CD14-positive monocyte (primary cell): Measurements from ENCODE around the gene WDR45B. TPM values are rescaled to one million over a fixed set of nuclear protein-coding genes. Genes with fewer than 3 reads are reported as not detected.

Source experiments
- DNase-seq, 3 donors: peaks; one replicate each; pipeline ENCODE4 v3.0.0-alpha.2; 2011 to 2022
- H2AFZ ChIP-seq: 2 replicates; pipeline ENCODE4 v1.6.0; 2012; ENCODE audit warnings: mild to moderate bottlenecking, low read depth, low read length, inconsistent platforms; ENCODE audit not compliant: insufficient read depth, poor library complexity, severe bottlenecking
- H3K27ac ChIP-seq, 2 donors: 1 replicate in 1 of 2; 2 replicates in 1 of 2; pipeline ENCODE4 v1.5.1; 2012 to 2013; ENCODE audit warnings: low read length in 2 of 2, control low read depth in 1 of 2, inconsistent platforms in 1 of 2, low read depth in 1 of 2, mild to moderate bottlenecking in 1 of 2
- H3K27me3 ChIP-seq, 2 donors: one replicate each; pipeline versions ENCODE4 v1.6.0 to v1.6.1; 2011 to 2013; ENCODE audit warnings: low read length in 2 of 2; ENCODE audit not compliant: control insufficient read depth in 2 of 2, insufficient read depth in 2 of 2
- H3K36me3 ChIP-seq, 2 donors: replicated peaks in 1 of 2; 1 replicate in 1 of 2; 2 replicates in 1 of 2; pipeline versions ENCODE4 v1.5.1 to v1.6.1; 2012 to 2013; ENCODE audit warnings: low read length in 2 of 2, control low read depth in 1 of 2, inconsistent platforms in 1 of 2, mild to moderate bottlenecking in 1 of 2; ENCODE audit not compliant: insufficient read depth in 2 of 2, control insufficient read depth in 1 of 2
- H3K4me1 ChIP-seq, 2 donors: 1 replicate in 1 of 2; 2 replicates in 1 of 2; pipeline versions ENCODE4 v1.5.1 to v1.6.1; 2012 to 2013; ENCODE audit warnings: low read length in 2 of 2, control low read depth in 1 of 2, inconsistent platforms in 1 of 2, mild to moderate bottlenecking in 1 of 2, moderate library complexity in 1 of 2; ENCODE audit not compliant: insufficient read depth in 2 of 2, control insufficient read depth in 1 of 2
- H3K4me2 ChIP-seq: replicated peaks from 2 replicates; pipeline ENCODE3; 2012; ENCODE audit warnings: low read length, moderate library complexity, mild to moderate bottlenecking; ENCODE audit not compliant: poor library complexity, severe bottlenecking; ENCODE audit errors: extremely low read depth
- H3K4me3 ChIP-seq, 3 experiments: fragments of 200-600 bp in 1 of 3; sonication (generic) in 1 of 3; replicated peaks in 1 of 3; 1 replicate in 2 of 3; 2 replicates in 1 of 3; pipeline ENCODE4 v1.5.1; 2011 to 2013; ENCODE audit warnings: low read length in 3 of 3, mild to moderate bottlenecking in 3 of 3, control low read depth in 2 of 3, low read depth in 2 of 3, inconsistent platforms in 1 of 3, moderate library complexity in 1 of 3
- H3K79me2 ChIP-seq: 2 replicates; pipeline ENCODE4 v1.6.0; 2012; ENCODE audit warnings: mild to moderate bottlenecking, control low read depth, inconsistent platforms, low read length, moderate library complexity; ENCODE audit not compliant: insufficient read depth
- H3K9ac ChIP-seq: 2 replicates; pipeline ENCODE4 v1.6.0; 2017; ENCODE audit warnings: low read length, mild to moderate bottlenecking; ENCODE audit not compliant: insufficient read depth, poor library complexity, severe bottlenecking
- H3K9me3 ChIP-seq, 2 donors: replicated peaks in 1 of 2; 1 replicate in 1 of 2; 2 replicates in 1 of 2; pipeline versions ENCODE4 v1.5.1 to v1.6.1; 2012 to 2013; ENCODE audit warnings: low read length in 2 of 2, control low read depth in 1 of 2; ENCODE audit not compliant: control insufficient read depth in 1 of 2, insufficient read depth in 1 of 2
- H4K20me1 ChIP-seq: 2 replicates; pipeline ENCODE4 v1.6.0; 2012; ENCODE audit warnings: mild to moderate bottlenecking, low read length, control low read depth, moderate library complexity; ENCODE audit not compliant: insufficient read depth
- H3K27ac Mint-ChIP-seq, 7 donors: one replicate each; pipeline ENCODE4 v1.8.0; 2020; ENCODE audit warnings: mild to moderate bottlenecking in 7 of 7, mixed read lengths in 7 of 7, moderate library complexity in 6 of 7, inconsistent platforms in 2 of 7
- H3K27me3 Mint-ChIP-seq, 3 donors: one replicate each; pipeline ENCODE4 v1.8.0; 2021 to 2022; ENCODE audit warnings: low read depth in 3 of 3, mild to moderate bottlenecking in 3 of 3, mixed read lengths in 3 of 3, moderate library complexity in 3 of 3, inconsistent platforms in 1 of 3
- H3K36me3 Mint-ChIP-seq, 2 donors: one replicate each; pipeline ENCODE4 v1.8.0; 2020; ENCODE audit warnings: mixed read lengths in 2 of 2, inconsistent platforms in 1 of 2, mild to moderate bottlenecking in 1 of 2
- H3K4me1 Mint-ChIP-seq: one replicate; pipeline ENCODE4 v1.8.0; 2020; ENCODE audit warnings: mild to moderate bottlenecking, mixed read lengths
- H3K4me3 Mint-ChIP-seq, 2 donors: one replicate each; pipeline ENCODE4 v1.8.0; 2020; ENCODE audit warnings: mild to moderate bottlenecking in 2 of 2, mixed read lengths in 2 of 2, moderate library complexity in 1 of 2
- H3K9me3 Mint-ChIP-seq, 7 donors: one replicate each; pipeline ENCODE4 v1.8.0; 2020 to 2022; ENCODE audit warnings: mixed read lengths in 7 of 7, mild to moderate bottlenecking in 6 of 7, moderate library complexity in 6 of 7, inconsistent platforms in 2 of 7
- CTCF ChIP-seq: fragments of 200-600 bp; IDR thresholded peaks from one replicate; pipeline ENCODE4 v1.8.0; 2022; ENCODE audit warnings: antibody characterized with exemption, mild to moderate bottlenecking
- WGBS: methylation state at CpG from one replicate; pipeline ENCODE4 v1.1.5; 2013; ENCODE audit warnings: missing lambda C conversion rate; ENCODE audit not compliant: insufficient coverage; 5-methylcytosine and 5-hydroxymethylcytosine counted together
- intact Hi-C, 2 donors: fragments of 100-400 bp; cut with micrococcal nuclease; formaldehyde crosslinking; loops; one replicate each; pipeline versions ENCODE4 v1.15.0 to v1.15.1; 2023
- polyA plus RNA-seq, 3 donors: library from polyadenylated mRNA; depleted of rRNA in 1 of 3; unstranded in 2 of 3; stranded (reverse) in 1 of 3; fragments of 300-500 nt in 2 of 3; fragments of >200 nt in 1 of 3; fragmentation: Illumina TruSeq in 2 of 3; gene quantifications; 1 replicate in 2 of 3; 2 replicates in 1 of 3; pipeline ENCODE4 v1.2.3, GENCODE V29; 2012 to 2021

WDR45B gene
- polyA plus RNA-seq, 3 donors = 42.6 to 82.6 (median 60.3) TPM

GRCh38 chr17:82631544-82631943 is 16.7 kb downstream of the WDR45B start:
- peak overlapping the region in 2 of 7 donors; percentile 21 to 61 for H3K27ac Mint-ChIP-seq
- intact Hi-C loops = no loop called here
- H3K4me3 Mint-ChIP-seq = no peak overlapping the region
- Histone ChIP-seq H3K36me3 (peaks cover 35 to 76% of the 10 kb centered on the region in 2 donors), H3K27me3 (no peaks in the 10 kb centered on the region), H2AFZ (no peak overlapping the region), H3K4me1 (peaks cover 19 to 23% of the 10 kb centered on the region in 2 donors), H3K4me2 (no peak overlapping the region), H3K9ac (no peak overlapping the region), H4K20me1 (peaks cover 64% of the 10 kb centered on the region), H3K9me3 (no peaks in the 10 kb centered on the region), H3K79me2 (peaks cover 61% of the 10 kb centered on the region), H3K27ac (no peak overlapping the region), H3K4me3 (no peak overlapping the region)
- H3K36me3 Mint-ChIP-seq = peaks cover 51 to 84% of the 10 kb centered on the region in 2 donors
- H3K9me3 Mint-ChIP-seq = peaks cover 0 to 1% (median 0%) of the 10 kb centered on the region in 7 donors
- 82% methylated on average over 4 of the region's 6 CpGs for WGBS
- no peaks in the 10 kb centered on the region for H3K27me3 Mint-ChIP-seq
- TF ChIP-seq CTCF = no peak
- DNase-seq = no peak
- H3K4me1 Mint-ChIP-seq = peaks cover 19% of the 10 kb centered on the region

GRCh38 chr17:82630212-82630611 is 18.0 kb downstream of the WDR45B start:
- H3K4me3 Mint-ChIP-seq = no peak overlapping the region
- peaks cover 0 to 1% (median 0%) of the 10 kb centered on the region in 7 donors for H3K9me3 Mint-ChIP-seq
- peaks cover 53 to 84% of the 10 kb centered on the region in 2 donors for H3K36me3 Mint-ChIP-seq
- TF ChIP-seq CTCF = no peak
- no peak for DNase-seq
- intact Hi-C loops = no loop called here
- peaks cover 19 to 23% of the 10 kb centered on the region in 2 donors for H3K4me1 ChIP-seq
- peaks cover 43 to 75% of the 10 kb centered on the region in 2 donors for H3K36me3 ChIP-seq
- no peak overlapping the region for H3K4me3 ChIP-seq
- peaks cover 19% of the 10 kb centered on the region for H3K4me1 Mint-ChIP-seq
- H3K27me3 Mint-ChIP-seq = no peaks in the 10 kb centered on the region
- no peak overlapping the region for H3K27ac ChIP-seq
- H3K9ac ChIP-seq = no peak overlapping the region
- H3K27ac Mint-ChIP-seq = peak overlapping the region in 3 of 7 donors; percentile 25 to 58 (median 44)
- H3K27me3 ChIP-seq = no peaks in the 10 kb centered on the region
- H2AFZ ChIP-seq = no peak overlapping the region
- 95% methylated on average over 4 of the region's 12 CpGs for WGBS
- H3K79me2 ChIP-seq = peaks cover 51% of the 10 kb centered on the region
- no peak overlapping the region for H3K4me2 ChIP-seq
- H4K20me1 ChIP-seq = peaks cover 51% of the 10 kb centered on the region
- no peaks in the 10 kb centered on the region for H3K9me3 ChIP-seq
